Measurements from ENCODE around the gene FILIP1L. TPM values are rescaled to one million over a fixed set of nuclear protein-coding genes. Genes with fewer than 3 reads are reported as not detected.

Gene FILIP1L
- total and polyA plus RNA-seq, 2 of the 13 experiments (the other 11 are each of a cell fraction or from before 2014, with no cell fraction given) = 8.1 to 187 TPM

DNA sequence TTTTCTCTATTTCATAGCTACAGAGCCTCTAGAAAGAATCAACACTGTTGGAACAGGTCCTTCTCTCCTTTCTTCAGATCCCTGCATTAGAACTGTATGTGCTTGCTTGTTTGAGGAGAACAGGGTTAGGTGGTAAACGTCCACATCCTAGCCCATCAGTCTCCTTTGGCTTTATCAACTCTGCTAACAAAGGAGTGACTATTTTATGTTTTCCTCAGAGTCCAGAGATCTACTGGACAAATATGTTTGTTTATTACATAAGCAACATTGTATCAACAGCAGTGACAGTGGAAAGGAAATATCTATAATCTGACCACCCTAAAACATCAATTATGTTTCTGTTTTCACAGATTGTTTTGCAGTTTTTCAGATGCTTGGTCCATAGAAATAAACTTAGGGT is 257.0 kb downstream of the FILIP1L start (continued):
- TF ChIP-seq, protein P1, sequence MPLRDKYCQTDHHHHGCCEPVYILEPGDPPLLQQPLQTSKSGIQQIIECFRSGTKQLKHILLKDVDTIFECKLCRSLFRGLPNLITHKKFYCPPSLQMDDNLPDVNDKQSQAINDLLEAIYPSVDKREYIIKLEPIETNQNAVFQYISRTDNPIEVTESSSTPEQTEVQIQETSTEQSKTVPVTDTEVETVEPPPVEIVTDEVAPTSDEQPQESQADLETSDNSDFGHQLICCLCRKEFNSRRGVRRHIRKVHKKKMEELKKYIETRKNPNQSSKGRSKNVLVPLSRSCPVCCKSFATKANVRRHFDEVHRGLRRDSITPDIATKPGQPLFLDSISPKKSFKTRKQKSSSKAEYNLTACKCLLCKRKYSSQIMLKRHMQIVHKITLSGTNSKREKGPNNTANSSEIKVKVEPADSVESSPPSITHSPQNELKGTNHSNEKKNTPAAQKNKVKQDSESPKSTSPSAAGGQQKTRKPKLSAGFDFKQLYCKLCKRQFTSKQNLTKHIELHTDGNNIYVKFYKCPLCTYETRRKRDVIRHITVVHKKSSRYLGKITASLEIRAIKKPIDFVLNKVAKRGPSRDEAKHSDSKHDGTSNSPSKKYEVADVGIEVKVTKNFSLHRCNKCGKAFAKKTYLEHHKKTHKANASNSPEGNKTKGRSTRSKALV (CRISPR knock-in tag; IDR thresholded peaks at IDR 0.05) = 0 out of 2 replicates have a peak, but pooled peaks have one; percentile 45
- TF ChIP-seq CENPX (CRISPR knock-in tag; IDR thresholded peaks at IDR 0.05) = no peak
- no peak for TF ChIP-seq TEAD3 (CRISPR knock-in tag; optimal IDR thresholded peaks at IDR 0.05; ENCODE audit: borderline replicate concordance)
- TF ChIP-seq RARA (CRISPR knock-in tag; IDR thresholded peaks at IDR 0.05) = peak; percentile 32; the same call in 1 of the 2 replicates
- peak; percentile 65; the same call in 1 of the 2 replicates for TF ChIP-seq HMG20A (CRISPR knock-in tag; IDR thresholded peaks at IDR 0.05; ENCODE audit: borderline replicate concordance)
- TF ChIP-seq ZNF816 (CRISPR knock-in tag; IDR thresholded peaks at IDR 0.05; ENCODE audit: borderline replicate concordance) = no peak
- peak; percentile 85 for TF ChIP-seq MED1 (CRISPR knock-in tag; IDR thresholded peaks at IDR 0.05)
- no peak for TF ChIP-seq ZNF598 (CRISPR knock-in tag; IDR thresholded peaks at IDR 0.05; ENCODE audit: borderline replicate concordance)
- no peak for TF ChIP-seq XBP1 (CRISPR knock-in tag; IDR thresholded peaks at IDR 0.05)
- no peak for TF ChIP-seq ZNF136 (CRISPR knock-in tag; IDR thresholded peaks at IDR 0.05; ENCODE audit: low read depth)
- TF ChIP-seq ZMYM4 (CRISPR knock-in tag; IDR thresholded peaks at IDR 0.05) = peak; percentile 37; the same call in 1 of the 2 replicates
- no peak for TF ChIP-seq PHF20 (CRISPR knock-in tag; IDR thresholded peaks at IDR 0.05)
- no peak; the same call in 1 of the 2 replicates for TF ChIP-seq RFXANK (CRISPR knock-in tag; IDR thresholded peaks at IDR 0.05)
- TF ChIP-seq, protein P2, sequence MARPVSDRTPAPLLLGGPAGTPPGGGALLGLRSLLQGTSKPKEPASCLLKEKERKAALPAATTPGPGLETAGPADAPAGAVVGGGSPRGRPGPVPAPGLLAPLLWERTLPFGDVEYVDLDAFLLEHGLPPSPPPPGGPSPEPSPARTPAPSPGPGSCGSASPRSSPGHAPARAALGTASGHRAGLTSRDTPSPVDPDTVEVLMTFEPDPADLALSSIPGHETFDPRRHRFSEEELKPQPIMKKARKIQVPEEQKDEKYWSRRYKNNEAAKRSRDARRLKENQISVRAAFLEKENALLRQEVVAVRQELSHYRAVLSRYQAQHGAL (CRISPR knock-in tag; IDR thresholded peaks at IDR 0.05; ENCODE audit: not compliant biosample characterization) = no peak
- TF ChIP-seq ZKSCAN1 (IDR thresholded peaks at IDR 0.05; ENCODE audit: low read length) = no peak
- peak; percentile 21; the same call in 1 of the 2 replicates for TF ChIP-seq SMYD3 (CRISPR knock-in tag; IDR thresholded peaks at IDR 0.05)
- 0 out of 2 replicates have a peak, but pooled peaks have one; percentile 13 for TF ChIP-seq ZNF24 (IDR thresholded peaks at IDR 0.05)
- no peak for TF ChIP-seq ESRRA (CRISPR knock-in tag; IDR thresholded peaks at IDR 0.05; ENCODE audit: low read depth)
- TF ChIP-seq ZNF350 (CRISPR knock-in tag; IDR thresholded peaks at IDR 0.05; ENCODE audit: borderline replicate concordance, low read depth) = no peak
- TF ChIP-seq, protein P3, sequence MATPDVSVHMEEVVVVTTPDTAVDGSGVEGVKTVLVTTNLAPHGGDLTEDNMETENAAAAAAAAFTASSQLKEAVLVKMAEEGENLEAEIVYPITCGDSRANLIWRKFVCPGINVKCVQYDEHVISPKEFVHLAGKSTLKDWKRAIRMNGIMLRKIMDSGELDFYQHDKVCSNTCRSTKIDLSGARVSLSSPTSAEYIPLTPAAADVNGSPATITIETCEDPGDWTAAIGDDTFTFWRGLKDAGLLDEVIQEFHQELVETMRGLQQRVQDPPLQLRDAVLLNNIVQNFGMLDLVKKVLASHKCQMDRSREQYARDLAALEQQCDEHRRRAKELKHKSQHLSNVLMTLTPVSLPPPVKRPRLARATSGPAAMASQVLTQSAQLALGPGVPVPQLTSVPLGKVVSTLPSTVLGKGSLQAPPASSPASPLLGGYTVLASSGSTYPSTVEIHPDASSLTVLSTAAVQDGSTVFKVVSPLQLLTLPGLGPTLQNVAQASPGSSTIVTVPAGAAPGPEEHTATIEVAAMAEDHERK (CRISPR knock-in tag; IDR thresholded peaks at IDR 0.05; ENCODE audit: low read depth) = no peak
- TF ChIP-seq PHF8 (CRISPR knock-in tag; IDR thresholded peaks at IDR 0.05) = no peak
- no peak for TF ChIP-seq GTF2F1 (IDR thresholded peaks at IDR 0.05; ENCODE audit: low read length)
- TF ChIP-seq ZSCAN31 (CRISPR knock-in tag; IDR thresholded peaks at IDR 0.05; ENCODE audit: low read depth) = no peak
- no peak for TF ChIP-seq HES4 (CRISPR knock-in tag; IDR thresholded peaks at IDR 0.05; ENCODE audit: borderline replicate concordance)
- TF ChIP-seq RAD21 (CRISPR knock-in tag; IDR thresholded peaks at IDR 0.05) = no peak
- TF ChIP-seq SOX13 (IDR thresholded peaks at IDR 0.05) = no peak
- TF ChIP-seq SOX13 (CRISPR knock-in tag; conservative IDR thresholded peaks at IDR 0.05 in 1 of 2, IDR thresholded peaks at IDR 0.05 in 1 of 2) = peak in 1 of 2 experiments; percentile 83; a peak in 2 of 4 replicates
- TF ChIP-seq, protein P4, sequence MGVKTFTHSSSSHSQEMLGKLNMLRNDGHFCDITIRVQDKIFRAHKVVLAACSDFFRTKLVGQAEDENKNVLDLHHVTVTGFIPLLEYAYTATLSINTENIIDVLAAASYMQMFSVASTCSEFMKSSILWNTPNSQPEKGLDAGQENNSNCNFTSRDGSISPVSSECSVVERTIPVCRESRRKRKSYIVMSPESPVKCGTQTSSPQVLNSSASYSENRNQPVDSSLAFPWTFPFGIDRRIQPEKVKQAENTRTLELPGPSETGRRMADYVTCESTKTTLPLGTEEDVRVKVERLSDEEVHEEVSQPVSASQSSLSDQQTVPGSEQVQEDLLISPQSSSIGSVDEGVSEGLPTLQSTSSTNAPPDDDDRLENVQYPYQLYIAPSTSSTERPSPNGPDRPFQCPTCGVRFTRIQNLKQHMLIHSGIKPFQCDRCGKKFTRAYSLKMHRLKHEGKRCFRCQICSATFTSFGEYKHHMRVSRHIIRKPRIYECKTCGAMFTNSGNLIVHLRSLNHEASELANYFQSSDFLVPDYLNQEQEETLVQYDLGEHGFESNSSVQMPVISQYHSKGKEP (CRISPR knock-in tag; IDR thresholded peaks at IDR 0.05) = no peak

All from HepG2 (cell line).